Activated naive CD4-positive, alpha-beta T cell treated with anti-CD3 and anti-CD28 coated beads, Interleukin-2, amount 50 U/mL, for 24 hours (primary cell): ENCODE data around the gene SLC25A31.

Source experiments
- H3K27ac Mint-ChIP-seq: one replicate; pipeline ENCODE4 v1.8.0; 2021; ENCODE audit warnings: mild to moderate bottlenecking, mixed read lengths
- H3K27me3 Mint-ChIP-seq: one replicate; pipeline ENCODE4 v1.8.0; 2021; ENCODE audit warnings: mixed read lengths
- H3K36me3 Mint-ChIP-seq: one replicate; pipeline ENCODE4 v1.8.0; 2021; ENCODE audit warnings: mixed read lengths
- H3K4me1 Mint-ChIP-seq: one replicate; pipeline ENCODE4 v1.8.0; 2021; ENCODE audit warnings: mixed read lengths
- H3K4me3 Mint-ChIP-seq: one replicate; pipeline ENCODE4 v1.8.0; 2021; ENCODE audit warnings: mild to moderate bottlenecking, mixed read lengths
- H3K9me3 Mint-ChIP-seq: one replicate; pipeline ENCODE4 v1.8.0; 2021; ENCODE audit warnings: mixed read lengths

The SLC25A31 gene

DNA sequence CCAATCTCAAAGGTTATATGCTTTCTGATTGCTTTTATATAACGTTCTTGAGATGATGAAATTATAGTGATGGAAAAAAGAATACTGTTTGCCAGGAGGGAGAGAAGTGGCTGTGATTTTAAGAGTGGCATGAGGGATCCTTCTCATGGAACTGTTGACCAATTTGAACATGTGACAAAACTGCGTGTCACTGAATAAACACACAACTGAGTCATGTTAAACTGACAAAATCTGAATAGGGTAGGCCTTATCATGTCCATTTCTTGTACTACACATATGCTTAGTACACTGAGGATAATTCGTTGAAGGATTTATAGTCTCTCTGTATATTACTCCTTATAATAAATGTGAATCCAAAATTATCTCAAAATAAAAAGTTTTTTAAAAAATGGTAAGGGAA is 29.7 kb downstream of the SLC25A31 start:
- no peak overlapping the region for H3K27ac Mint-ChIP-seq
- no peaks in the 10 kb centered on the region for H3K9me3 Mint-ChIP-seq

DNA sequence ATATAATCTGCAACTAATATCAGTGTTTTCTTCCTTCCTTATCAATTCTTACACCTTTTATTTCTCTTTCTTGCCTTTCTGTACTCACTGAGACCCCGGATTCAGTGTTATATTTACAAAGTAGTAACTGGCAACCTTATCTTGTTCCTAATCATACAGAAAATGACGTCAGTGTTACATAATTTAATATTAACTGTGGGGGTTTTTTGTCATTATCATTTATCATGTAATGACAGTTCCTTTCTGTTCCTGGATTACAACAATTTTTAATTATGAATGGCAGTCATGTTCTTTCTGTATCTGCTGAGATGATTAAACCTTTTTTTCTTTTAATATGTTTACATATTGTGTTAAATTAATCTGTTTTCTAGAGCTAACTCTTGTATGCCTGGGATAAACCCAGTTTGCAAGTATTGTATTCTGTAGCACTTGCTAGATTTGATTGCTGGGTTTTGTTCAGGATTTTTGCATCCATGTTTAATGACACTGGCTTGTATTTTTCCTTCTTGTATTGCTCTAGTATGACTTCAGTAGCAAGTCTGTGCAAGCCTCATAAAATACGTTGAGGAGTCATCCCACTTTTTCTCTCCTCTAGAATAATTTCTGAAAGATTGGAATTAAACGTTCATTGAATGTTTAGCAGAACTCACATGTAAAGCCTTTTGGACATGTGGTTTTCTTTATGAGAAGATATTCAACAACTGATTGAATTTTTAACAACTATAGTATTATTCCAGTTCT is 41.5 kb downstream of the SLC25A31 start:
- no peaks in the 10 kb centered on the region for H3K9me3 Mint-ChIP-seq
- H3K4me1 Mint-ChIP-seq: no peaks in the 10 kb centered on the region
- no peak overlapping the region for H3K27ac Mint-ChIP-seq
- H3K4me3 Mint-ChIP-seq: no peak overlapping the region
- no peaks in the 10 kb centered on the region for H3K36me3 Mint-ChIP-seq
- peaks cover 23% of the 10 kb centered on the region for H3K27me3 Mint-ChIP-seq

More for the DNA sequence above, 29.7 kb downstream of the SLC25A31 start:
- H3K27me3 Mint-ChIP-seq: peaks cover 11% of the 10 kb centered on the region
- no peaks in the 10 kb centered on the region for H3K36me3 Mint-ChIP-seq
- H3K4me1 Mint-ChIP-seq: no peaks in the 10 kb centered on the region
- no peak overlapping the region for H3K4me3 Mint-ChIP-seq

DNA sequence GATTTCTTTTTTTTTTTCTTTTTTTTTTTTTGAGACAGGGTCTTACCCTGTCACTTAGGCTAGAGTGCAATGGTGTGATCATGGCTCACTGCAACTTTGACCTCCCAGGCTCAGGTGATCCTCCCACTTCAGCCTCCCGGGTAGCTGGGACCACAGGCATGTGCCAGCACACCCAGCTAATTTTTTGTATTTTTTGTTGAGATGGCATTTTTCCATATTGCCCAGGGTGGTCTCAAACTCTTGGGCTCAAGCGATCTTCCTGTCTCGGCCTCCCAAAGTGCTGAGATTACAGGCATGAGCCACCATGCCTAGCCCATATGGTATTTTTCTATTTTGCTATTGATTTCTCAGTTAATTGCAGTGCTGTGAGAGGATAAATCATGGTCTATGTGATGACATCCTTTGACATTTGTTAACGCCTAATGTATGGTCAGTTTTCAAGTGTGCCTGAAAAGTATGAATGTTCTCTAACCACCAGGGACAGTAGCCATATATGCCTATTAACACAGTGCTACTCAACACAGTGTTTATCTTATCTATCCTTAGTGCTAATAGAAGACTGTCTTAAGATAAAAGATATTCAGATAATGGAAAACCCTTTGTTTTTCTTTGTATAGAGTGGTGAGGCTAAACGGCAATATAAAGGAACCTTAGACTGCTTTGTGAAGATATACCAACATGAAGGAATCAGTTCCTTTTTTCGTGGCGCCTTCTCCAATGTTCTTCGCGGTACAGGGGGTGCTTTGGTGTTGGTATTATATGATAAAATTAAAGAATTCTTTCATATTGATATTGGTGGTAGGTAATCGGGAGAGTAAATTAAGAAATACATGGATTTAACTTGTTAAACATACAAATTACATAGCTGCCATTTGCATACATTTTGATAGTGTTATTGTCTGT is 42.8 kb downstream of the SLC25A31 start:
- Mint-ChIP-seq H3K9me3 (no peaks in the 10 kb centered on the region), H3K27me3 (peaks cover 29% of the 10 kb centered on the region), H3K4me3 (no peak overlapping the region), H3K36me3 (no peaks in the 10 kb centered on the region), H3K4me1 (no peaks in the 10 kb centered on the region), H3K27ac (no peak overlapping the region)

DNA sequence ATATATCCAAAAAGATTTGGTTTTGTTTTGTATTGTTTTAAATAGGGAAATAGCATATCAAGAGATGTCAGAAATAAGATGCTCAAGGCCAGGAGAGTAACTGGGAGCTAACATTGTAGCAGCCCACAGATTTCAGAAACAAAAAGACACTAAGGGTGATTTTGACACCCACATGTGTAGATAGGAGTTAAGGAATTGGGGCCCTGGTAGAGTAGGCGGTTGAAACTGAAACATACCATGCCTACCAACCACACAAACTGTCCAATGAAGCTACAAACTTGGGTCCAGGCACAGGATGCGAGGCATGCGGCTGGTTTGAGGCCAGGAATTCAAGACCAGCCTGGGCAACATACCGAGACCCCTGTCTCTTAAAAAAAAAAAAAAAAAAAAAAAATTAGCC is 45.6 kb downstream of the SLC25A31 start:
- no peaks in the 10 kb centered on the region for H3K36me3 Mint-ChIP-seq
- H3K4me1 Mint-ChIP-seq: peaks cover under 1% of the 10 kb centered on the region
- no peak overlapping the region for H3K27ac Mint-ChIP-seq
- no peak overlapping the region for H3K4me3 Mint-ChIP-seq
- no peaks in the 10 kb centered on the region for H3K9me3 Mint-ChIP-seq
- H3K27me3 Mint-ChIP-seq: peaks cover 44% of the 10 kb centered on the region

DNA sequence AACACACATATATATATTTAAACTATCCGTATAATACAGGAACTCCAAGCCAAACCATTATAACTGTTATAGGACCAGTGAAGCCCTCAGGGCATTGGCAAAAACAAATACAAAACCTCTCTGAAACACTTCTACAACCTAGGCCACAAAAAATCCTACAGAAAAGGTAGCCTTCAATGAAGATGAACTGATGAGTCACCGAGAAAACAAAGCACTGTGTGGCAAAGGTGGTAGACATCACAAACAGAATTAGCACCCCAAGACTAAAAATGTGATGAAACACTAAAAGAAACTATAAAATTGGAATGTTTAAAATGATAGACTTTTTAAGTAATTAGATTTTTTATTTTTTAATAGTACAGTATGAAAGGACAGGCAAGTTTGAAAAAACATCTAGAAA is 46.4 kb downstream of the SLC25A31 start:
- peaks cover 45% of the 10 kb centered on the region for H3K27me3 Mint-ChIP-seq
- H3K9me3 Mint-ChIP-seq: no peaks in the 10 kb centered on the region
- no peak overlapping the region for H3K27ac Mint-ChIP-seq

DNA sequence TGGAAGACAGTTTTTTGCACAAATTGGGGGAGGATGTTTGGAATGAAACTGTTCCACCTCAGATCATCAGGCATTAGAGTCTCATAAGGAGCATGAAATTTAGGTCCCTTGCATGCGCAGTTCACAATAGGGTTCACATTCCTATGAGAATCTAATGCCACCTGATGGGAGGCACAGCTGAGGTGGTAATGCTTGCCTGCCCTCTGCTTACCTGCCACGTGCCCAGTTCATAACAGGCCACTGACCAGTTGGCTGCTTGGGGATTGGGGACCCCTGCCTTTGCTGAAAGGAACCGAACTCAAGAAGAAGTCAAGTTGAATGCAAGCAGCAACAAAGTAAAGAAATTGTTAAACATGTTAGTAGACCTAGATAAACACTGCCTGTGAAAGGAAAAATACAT is 47.3 kb downstream of the SLC25A31 start:
- H3K4me1 Mint-ChIP-seq: peaks cover 10% of the 10 kb centered on the region
- no peak overlapping the region for H3K27ac Mint-ChIP-seq
- H3K36me3 Mint-ChIP-seq: no peaks in the 10 kb centered on the region
- no peak overlapping the region for H3K4me3 Mint-ChIP-seq
- H3K9me3 Mint-ChIP-seq: no peaks in the 10 kb centered on the region
- peaks cover 45% of the 10 kb centered on the region for H3K27me3 Mint-ChIP-seq

More for the DNA sequence above, 46.4 kb downstream of the SLC25A31 start:
- peaks cover 7% of the 10 kb centered on the region for H3K4me1 Mint-ChIP-seq
- H3K36me3 Mint-ChIP-seq: no peaks in the 10 kb centered on the region
- no peak overlapping the region for H3K4me3 Mint-ChIP-seq

DNA sequence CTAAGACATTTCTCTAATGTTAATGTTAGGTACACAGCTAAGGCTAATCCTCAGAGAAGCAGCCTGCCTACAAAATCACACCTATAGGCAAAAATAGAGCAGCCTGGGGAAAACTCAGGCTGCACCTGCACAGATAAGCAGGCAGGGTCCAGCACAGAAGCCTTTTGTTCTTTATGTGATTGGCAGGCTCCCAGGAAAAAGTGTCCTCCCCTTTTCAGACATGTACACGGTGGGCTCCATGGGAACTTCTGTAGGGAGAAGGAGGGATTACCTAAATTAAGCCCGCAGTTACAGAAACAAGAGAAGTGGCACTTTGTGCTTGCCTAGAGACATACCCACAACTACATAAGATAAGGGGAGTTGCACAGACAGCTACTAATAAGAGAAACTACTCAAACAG is 47.9 kb downstream of the SLC25A31 start:
- Mint-ChIP-seq H3K4me3 (no peak overlapping the region), H3K4me1 (peaks cover 16% of the 10 kb centered on the region), H3K27ac (no peak overlapping the region), H3K9me3 (no peaks in the 10 kb centered on the region), H3K36me3 (peaks cover 1% of the 10 kb centered on the region), H3K27me3 (peaks cover 47% of the 10 kb centered on the region)

DNA sequence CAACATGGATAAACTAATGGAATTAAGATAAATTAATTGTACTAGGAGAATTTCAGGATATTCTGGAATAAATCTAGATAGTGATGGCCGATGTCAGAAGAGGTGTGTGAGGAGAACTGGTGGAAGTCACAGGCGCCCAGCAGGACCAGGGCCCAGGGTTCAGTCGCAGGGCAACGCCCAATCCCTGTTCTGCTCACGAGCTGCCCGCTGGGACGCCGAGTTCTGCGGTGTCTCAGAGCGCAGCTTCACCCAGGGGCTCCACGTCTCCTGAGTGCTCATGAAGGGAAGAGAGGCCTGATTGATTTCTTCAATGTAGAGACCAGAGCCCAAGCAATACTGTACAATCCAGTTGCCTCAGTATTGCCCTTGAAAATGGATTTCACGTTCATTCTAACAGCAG is 50.4 kb downstream of the SLC25A31 start:
- peak overlapping the region; percentile 20 for H3K4me3 Mint-ChIP-seq
- peaks cover 6% of the 10 kb centered on the region for H3K9me3 Mint-ChIP-seq
- H3K27ac Mint-ChIP-seq: no peak overlapping the region
- H3K27me3 Mint-ChIP-seq: peaks cover 52% of the 10 kb centered on the region
- peaks cover 1% of the 10 kb centered on the region for H3K36me3 Mint-ChIP-seq
- peaks cover 17% of the 10 kb centered on the region for H3K4me1 Mint-ChIP-seq

DNA sequence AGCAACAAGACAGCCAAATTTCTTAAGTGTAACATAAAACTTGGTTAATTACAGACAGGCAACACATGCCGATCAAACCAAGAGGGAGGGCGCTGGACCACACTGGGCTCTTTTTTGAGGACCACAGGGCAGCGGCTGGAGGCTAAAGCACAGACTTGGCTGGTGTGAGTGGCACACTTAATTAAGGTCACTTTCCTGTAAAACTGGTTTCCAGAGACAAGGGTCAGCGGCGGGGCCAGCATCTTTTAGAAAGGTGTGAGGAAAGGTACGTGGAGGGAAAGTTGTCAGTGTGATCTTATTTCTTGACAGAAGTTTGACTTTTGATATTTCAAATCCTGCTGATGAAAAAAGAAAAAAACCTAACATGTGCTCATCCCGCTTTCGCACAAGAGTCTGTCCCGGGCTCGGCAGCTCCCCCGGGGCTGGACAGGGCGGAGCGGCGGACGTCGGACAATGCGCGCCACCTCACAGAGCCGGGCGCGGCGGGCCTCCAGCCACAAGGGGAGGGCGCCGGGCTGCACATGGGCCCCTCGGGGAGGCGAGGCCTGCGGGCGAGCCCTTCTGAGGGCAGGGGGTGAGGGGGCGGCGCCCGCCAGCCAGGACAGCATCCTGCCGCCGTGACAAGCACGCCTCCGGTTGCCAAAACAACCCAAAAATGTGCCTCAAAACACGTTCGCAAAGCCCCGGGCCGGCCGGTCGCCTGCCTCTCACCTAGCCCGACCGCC is 51.3 kb downstream of the SLC25A31 start:
- Mint-ChIP-seq H3K27me3 (peaks cover 49% of the 10 kb centered on the region), H3K4me1 (peaks cover 17% of the 10 kb centered on the region), H3K36me3 (peaks cover 1% of the 10 kb centered on the region), H3K27ac (no peak overlapping the region), H3K4me3 (peak overlapping the region; percentile 71), H3K9me3 (peaks cover 6% of the 10 kb centered on the region)

DNA sequence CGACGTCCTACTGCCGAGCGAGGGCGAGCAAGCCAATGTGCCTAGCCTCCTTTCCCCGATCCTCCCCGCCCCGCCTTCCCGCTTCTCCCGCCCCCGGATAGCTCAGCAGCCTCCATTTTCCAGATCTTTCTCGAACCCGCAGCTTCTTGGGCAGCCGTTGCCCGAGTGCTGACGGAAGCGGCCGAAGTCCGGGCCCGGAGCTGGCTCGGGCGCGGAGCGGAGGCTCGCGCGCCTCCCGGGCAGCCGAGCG is 51.8 kb downstream of the SLC25A31 start:
- H3K4me3 Mint-ChIP-seq: peak overlapping the region; percentile 91
- peaks cover 6% of the 10 kb centered on the region for H3K9me3 Mint-ChIP-seq
- H3K27me3 Mint-ChIP-seq: peaks cover 47% of the 10 kb centered on the region
- H3K36me3 Mint-ChIP-seq: peaks cover 1% of the 10 kb centered on the region
- H3K27ac Mint-ChIP-seq: no peak overlapping the region
- H3K4me1 Mint-ChIP-seq: peaks cover 17% of the 10 kb centered on the region

DNA sequence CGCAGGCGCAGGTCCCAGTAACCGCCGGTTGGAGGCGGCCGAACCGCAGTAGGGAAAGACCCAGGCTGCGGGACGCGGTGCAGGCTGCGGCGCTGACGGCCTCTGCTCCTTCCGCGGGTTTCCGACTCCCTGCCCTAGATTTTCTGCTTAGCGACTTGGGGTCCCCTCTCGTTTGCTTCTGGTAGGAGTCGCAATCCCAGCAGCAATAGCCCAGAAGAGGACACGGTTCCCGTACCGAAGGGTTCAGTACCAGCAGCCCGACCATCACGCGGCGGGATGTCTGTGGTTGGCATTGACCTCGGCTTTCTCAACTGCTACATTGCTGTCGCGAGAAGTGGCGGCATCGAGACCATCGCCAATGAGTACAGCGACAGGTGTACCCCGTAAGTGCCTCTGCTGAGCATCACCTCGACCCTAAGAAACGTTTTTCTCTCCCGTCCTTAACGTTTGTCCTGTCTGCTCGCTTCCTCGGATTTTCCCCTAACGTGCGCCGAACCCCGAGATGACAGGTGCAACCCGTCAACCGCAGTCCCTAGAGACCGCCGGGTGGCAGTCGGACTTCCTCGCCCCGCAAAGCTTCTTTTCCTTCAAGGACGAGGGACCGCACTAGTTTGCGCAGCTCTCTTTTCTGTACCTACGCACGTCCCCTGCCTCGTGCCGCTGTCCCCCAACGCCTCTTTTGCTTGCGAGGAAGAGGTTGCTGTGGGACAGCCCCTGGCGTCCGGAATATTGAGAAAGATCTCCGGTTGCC is 52.2 kb downstream of the SLC25A31 start, which contains the start of gene HSPA4L:
HSPA4L (plus strand) TSS at position 48 of the 751 bp plus-strand sequence; CDS start at position 277, 229 bp downstream.
- Mint-ChIP-seq H3K9me3 (peaks cover 6% of the 10 kb centered on the region), H3K4me1 (peaks cover 17% of the 10 kb centered on the region), H3K27ac (peak within 1 kb of the TSS; percentile 6), H3K4me3 (peak within 1 kb of the TSS; percentile 91), H3K36me3 (peaks cover 1% of the 10 kb centered on the region), H3K27me3 (peaks cover 45% of the 10 kb centered on the region)

DNA sequence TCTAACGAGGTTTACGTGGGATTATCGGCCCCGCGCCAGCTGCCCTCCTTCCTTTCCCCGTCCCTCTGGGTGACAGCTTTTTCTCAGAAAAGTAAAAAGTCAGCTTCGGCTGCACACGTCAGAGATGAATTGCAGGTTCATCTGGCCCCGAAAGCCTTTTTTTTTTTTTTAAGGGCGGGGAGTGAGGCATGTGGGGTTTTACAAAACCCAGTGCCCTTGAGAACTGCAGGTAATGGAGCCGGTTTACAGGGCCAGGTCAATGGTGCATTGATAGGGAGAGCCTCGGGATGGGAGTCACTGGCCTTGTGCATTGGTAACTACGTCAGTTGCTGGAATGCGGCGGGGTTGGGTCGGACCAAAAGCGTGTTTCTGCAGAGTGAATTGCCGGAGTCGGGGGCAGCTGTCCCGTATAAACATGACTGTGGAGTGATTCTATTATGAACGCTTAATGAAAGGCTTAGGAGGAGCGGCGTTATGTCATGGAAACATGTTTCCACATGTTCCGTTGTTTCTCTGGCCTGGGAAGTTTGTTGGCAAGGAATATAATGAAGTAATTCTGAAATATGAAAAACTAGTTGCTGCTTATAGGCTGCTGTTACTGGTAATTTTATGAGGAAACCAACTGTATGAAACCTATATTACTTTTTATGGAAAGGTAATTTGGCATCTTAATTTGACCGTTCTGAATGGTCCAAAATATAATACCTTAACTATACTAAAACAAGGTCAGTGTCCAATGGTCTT is 53.0 kb downstream of the SLC25A31 start:
- Mint-ChIP-seq H3K27me3 (peaks cover 39% of the 10 kb centered on the region), H3K4me1 (peaks cover 17% of the 10 kb centered on the region), H3K27ac (no peak overlapping the region), H3K36me3 (peaks cover 1% of the 10 kb centered on the region), H3K9me3 (peaks cover 6% of the 10 kb centered on the region), H3K4me3 (peak overlapping the region; percentile 91)

DNA sequence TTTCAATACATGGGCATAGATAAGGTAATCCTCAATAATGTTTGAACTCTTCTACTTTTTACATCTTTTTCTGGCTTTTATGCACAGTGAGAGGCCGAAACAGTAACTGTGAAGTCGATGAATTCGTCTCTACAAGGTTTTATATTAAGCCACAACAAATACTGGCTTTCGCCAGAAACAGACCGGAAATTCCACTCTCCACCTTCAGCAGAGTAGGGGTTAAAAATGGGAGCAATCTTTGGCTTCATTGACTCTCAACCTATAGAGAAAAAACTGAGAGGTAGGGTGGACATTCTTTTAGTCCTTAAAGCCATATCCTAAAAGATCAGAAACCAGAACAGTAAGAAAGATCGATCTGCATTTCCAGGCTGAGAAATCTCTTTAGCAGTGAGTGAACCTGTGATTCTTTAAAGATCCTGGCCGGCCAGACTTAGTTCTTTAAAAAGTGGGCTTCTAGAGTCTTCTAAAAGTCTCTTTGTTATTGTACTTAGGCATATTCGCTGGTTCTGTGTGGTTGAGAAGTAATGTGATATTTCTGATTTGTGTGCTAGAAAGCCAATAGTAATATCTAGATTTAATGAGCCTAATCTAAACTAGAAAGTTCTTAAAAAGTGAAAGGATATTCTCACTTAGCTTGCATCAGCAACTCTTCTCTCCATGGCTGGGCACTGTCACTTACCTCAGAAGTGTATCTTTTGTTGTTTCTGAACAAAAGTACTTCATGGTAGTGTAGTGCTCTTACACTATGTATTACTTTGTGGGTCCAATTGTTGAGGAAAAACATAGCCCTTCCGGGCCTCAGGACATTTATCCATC is 54.0 kb downstream of the SLC25A31 start:
- Mint-ChIP-seq H3K9me3 (peaks cover 6% of the 10 kb centered on the region), H3K36me3 (peaks cover 1% of the 10 kb centered on the region), H3K27me3 (peaks cover 44% of the 10 kb centered on the region), H3K4me3 (no peak overlapping the region), H3K27ac (no peak overlapping the region), H3K4me1 (peaks cover 17% of the 10 kb centered on the region)

DNA sequence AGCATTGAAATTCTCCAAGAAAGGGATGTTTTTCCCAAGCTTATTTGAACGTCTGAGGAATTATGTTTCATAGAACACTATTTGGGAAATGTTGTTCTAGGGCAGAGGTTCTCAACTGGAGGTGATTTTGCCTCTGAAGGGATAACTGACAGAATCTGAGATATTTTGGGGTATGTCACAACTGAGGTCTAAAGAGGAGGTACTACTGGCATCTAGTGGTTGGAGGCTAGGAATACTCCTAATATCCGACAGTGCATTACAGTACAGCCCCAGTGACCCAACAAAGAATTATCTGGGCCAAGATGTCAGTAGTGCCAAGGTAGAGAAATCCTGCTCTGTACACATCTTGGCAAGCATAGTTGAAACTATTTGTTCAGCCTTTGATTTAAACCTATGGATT is 58.3 kb downstream of the SLC25A31 start:
- H3K36me3 Mint-ChIP-seq: no peaks in the 10 kb centered on the region
- peaks cover 31% of the 10 kb centered on the region for H3K27me3 Mint-ChIP-seq
- H3K27ac Mint-ChIP-seq: no peak overlapping the region
- no peak overlapping the region for H3K4me3 Mint-ChIP-seq
- H3K4me1 Mint-ChIP-seq: no peaks in the 10 kb centered on the region
- peaks cover 6% of the 10 kb centered on the region for H3K9me3 Mint-ChIP-seq
